GM19438 (cell line): ENCODE measurements around the gene RNF217.

Source experiments
- ATAC-seq: cut with Tn5 transposase; IDR thresholded peaks from one replicate; pipeline ENCODE4 v1.9.1; 2021; ENCODE audit warnings: low read depth; ENCODE audit not compliant: unreplicated experiment

The RNF217 gene

GRCh38 chr6:124987999-124988591 lies 25.9 kb downstream of the RNF217 start:
- no peak for ATAC-seq

- no peak for ATAC-seq
Measured at GRCh38 chr6:124989136-124989983, 27.1 kb downstream of the RNF217 start.

- no peak for ATAC-seq
Measured at GRCh38 chr6:124990988-124991387, 28.8 kb downstream of the RNF217 start.

GRCh38 chr6:124991764-124992295 lies 29.6 kb downstream of the RNF217 start:
- ATAC-seq, result no peak

GRCh38 chr6:124993327-124993726 lies 31.1 kb downstream of the RNF217 start:
- no peak for ATAC-seq

- no peak for ATAC-seq
Measured at GRCh38 chr6:124994648-124995047, 32.4 kb downstream of the RNF217 start.

GRCh38 chr6:124995131-124995530 lies 32.9 kb downstream of the RNF217 start:
- no peak for ATAC-seq

GRCh38 chr6:124995645-124996325 lies 33.5 kb downstream of the RNF217 start:
- ATAC-seq, result no peak

- ATAC-seq, result no peak
Measured at GRCh38 chr6:124996411-124996810, 34.2 kb downstream of the RNF217 start.

GRCh38 chr6:124997196-124997875 lies 35.1 kb downstream of the RNF217 start:
- no peak for ATAC-seq

- no peak for ATAC-seq
Measured at GRCh38 chr6:124999105-124999764, 37.0 kb downstream of the RNF217 start.

GRCh38 chr6:125001684-125002405 lies 39.6 kb downstream of the RNF217 start:
- no peak for ATAC-seq

- ATAC-seq, result no peak
Measured at GRCh38 chr6:125002406-125002741, 40.1 kb downstream of the RNF217 start.

GRCh38 chr6:125003070-125003469 lies 40.8 kb downstream of the RNF217 start:
- ATAC-seq, result no peak

- no peak for ATAC-seq
Measured at GRCh38 chr6:125004198-125004597, 42.0 kb downstream of the RNF217 start.

- no peak for ATAC-seq
Measured at GRCh38 chr6:125004797-125005595, 42.8 kb downstream of the RNF217 start.

GRCh38 chr6:125008261-125008703 lies 46.0 kb downstream of the RNF217 start:
- no peak for ATAC-seq

- no peak for ATAC-seq
Measured at GRCh38 chr6:125008957-125009356, 46.7 kb downstream of the RNF217 start.

GRCh38 chr6:125009578-125009977 lies 47.3 kb downstream of the RNF217 start:
- ATAC-seq, result no peak
